HL-60/S4 treated with phorbol 12-myristate 13-acetate at 8.2 ng/mL for 4 days and 3 days (cell line): ENCODE measurements around the gene MUC5B.

Source experiments
- in situ Hi-C: fragments of 300-500 bp; cut with MboI; formaldehyde crosslinking; loops from 2 replicates; pipeline ENCODE4 v1.15.0; 2022; ENCODE audit warnings: low sequenced_read_pairs

The MUC5B gene

DNA sequence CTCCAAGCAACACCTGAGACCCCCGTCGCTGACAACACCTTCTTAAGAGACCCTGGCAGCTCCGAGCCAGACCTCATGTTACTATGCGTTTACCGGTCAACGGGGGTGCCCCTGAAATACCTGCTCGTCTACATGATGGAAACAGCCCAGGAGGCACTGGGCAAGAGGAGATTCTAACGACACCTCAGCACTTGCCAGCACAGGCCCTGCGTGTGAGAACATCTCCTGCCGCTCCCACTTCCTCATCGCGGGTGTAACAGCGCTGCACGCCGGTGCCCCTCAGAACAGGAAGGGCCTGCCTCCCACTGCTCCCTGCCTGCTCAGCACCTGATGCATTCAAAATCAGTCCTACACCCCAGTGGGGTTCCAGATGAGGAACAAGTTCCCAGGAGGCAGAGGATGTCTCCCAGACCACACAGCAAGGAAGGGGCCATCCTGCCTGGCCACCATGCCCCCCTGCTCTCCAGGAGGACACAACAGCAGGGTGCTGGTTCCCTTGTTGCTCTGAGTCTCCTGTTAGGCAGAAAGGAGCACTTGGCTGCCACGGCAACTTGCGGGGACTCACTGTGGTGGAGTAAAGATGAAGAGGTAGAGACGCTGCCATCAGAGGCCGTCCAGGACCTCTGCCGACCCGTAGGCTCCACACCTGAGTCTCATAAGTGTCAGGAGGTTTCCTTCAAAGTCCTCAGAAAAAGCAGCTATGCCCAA lies 84.5 kb downstream of the MUC5B start:
- in situ Hi-C loops: no loop called here

GRCh38 chr11:1307998-1308742 lies 85.3 kb downstream of the MUC5B start:
- in situ Hi-C loops: no loop called here

- in situ Hi-C loops: no loop called here
Measured at GRCh38 chr11:1308743-1309497, 86.1 kb downstream of the MUC5B start.

- in situ Hi-C loops: no loop called here
Measured at GRCh38 chr11:1309498-1310317, 86.8 kb downstream of the MUC5B start, which contains the start of gene TOLLIP. TSS of gene TOLLIP (minus strand) at chr11:1309632. CDS start at chr11:1309498, 134 bp downstream.

GRCh38 chr11:1310318-1310687 lies 87.4 kb downstream of the MUC5B start:
- in situ Hi-C loops: no loop called here

DNA sequence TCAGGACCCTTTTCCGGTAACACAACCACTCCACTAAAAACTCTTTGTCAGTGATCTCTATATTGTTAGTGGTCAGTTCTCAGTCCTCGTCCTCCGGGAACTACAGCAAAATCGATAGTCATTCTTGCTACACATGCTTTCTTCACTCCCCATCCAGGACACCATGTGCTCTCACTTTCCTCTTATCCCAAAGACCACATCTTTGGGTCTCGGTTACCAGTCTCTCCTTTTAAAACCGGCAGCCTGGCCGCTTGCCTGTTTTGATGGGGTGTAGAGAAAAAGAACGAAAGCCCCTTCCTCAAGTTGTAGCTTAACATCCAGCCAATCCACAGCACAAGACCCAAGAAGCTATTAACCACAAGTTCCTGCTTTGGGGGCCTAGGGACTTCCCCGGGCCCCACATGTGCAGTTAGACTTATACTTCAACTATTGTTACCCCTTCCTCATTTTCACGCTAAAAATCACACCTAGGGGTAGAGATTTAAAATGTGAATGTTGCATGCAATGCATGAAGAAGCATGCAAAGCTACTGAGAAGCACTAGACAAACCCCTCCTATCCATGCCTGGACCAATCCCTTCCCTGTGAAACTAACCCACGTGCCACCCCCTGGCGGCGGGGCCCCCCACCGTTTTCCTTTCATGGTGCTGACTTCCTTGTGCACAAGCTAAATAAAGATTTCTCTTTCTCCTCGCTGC lies 88.1 kb downstream of the MUC5B start:
- in situ Hi-C loops: no loop called here
